DOHH2 (cell line): ENCODE measurements around the gene GDF9.

Source experiments
- H3F3A ChIP-seq: fragments of 200-600 bp; sonication (generic), shearing (Covaris generic); 2 replicates; pipeline ENCODE4 v1.6.0; 2016; ENCODE audit warnings: antibody characterized with exemption, mild to moderate bottlenecking; ENCODE audit not compliant: control insufficient read depth, insufficient read depth
- H3K27ac ChIP-seq: fragments of 200-600 bp; sonication (generic); 2 replicates; pipeline ENCODE4 v1.5.1; 2014; ENCODE audit warnings: low read depth, mild to moderate bottlenecking, low read length, moderate library complexity
- H3K27me3 ChIP-seq: fragments of 200-600 bp; sonication (generic); 2 replicates; pipeline ENCODE4 v1.6.1; 2014; ENCODE audit warnings: mild to moderate bottlenecking, low read length, mixed read lengths; ENCODE audit not compliant: control insufficient read depth
- H3K36me3 ChIP-seq: fragments of 200-600 bp; sonication (generic); 2 replicates; pipeline ENCODE4 v1.6.1; 2014; ENCODE audit warnings: mild to moderate bottlenecking, low read length, moderate library complexity, mixed read lengths; ENCODE audit not compliant: control insufficient read depth
- H3K4me1 ChIP-seq: fragments of 200-600 bp; sonication (generic); 2 replicates; pipeline ENCODE4 v1.6.1; 2014; ENCODE audit warnings: mild to moderate bottlenecking, low read length, mixed read lengths; ENCODE audit not compliant: control insufficient read depth
- H3K4me2 ChIP-seq: fragments of 200-600 bp; sonication (generic); 2 replicates; pipeline ENCODE4 v1.6.0; 2014; ENCODE audit warnings: mild to moderate bottlenecking, low read length, moderate library complexity
- H3K4me3 ChIP-seq: fragments of 200-600 bp; sonication (generic); 2 replicates; pipeline ENCODE4 v1.5.1; 2014; ENCODE audit warnings: mild to moderate bottlenecking, low read length, mixed read lengths
- H3K79me2 ChIP-seq: fragments of 200-600 bp; sonication (generic); 2 replicates; pipeline ENCODE4 v1.6.1; 2014; ENCODE audit warnings: mild to moderate bottlenecking, low read length, mixed read lengths; ENCODE audit not compliant: control insufficient read depth
- H3K9me2 ChIP-seq: fragments of 200-600 bp; sonication (generic); replicated peaks from 2 replicates; pipeline ENCODE4 v1.6.1; 2014; ENCODE audit warnings: mild to moderate bottlenecking, low read length, mixed read lengths; ENCODE audit not compliant: control insufficient read depth
- H3K9me3 ChIP-seq: fragments of 200-600 bp; sonication (generic); 2 replicates; pipeline ENCODE4 v1.6.1; 2014; ENCODE audit warnings: antibody characterized with exemption, low read length, mixed read lengths; ENCODE audit not compliant: control insufficient read depth, insufficient read depth
- H4K20me1 ChIP-seq: fragments of 200-600 bp; sonication (generic); 2 replicates; pipeline ENCODE4 v1.6.0; 2014; ENCODE audit warnings: low read depth, mild to moderate bottlenecking, antibody characterized with exemption, low read length, moderate library complexity; ENCODE audit not compliant: control insufficient read depth, insufficient read depth
- CTCF ChIP-seq: fragments of 200-600 bp; sonication (generic); IDR thresholded peaks from one replicate; pipeline ENCODE4 v1.5.1; 2014; ENCODE audit warnings: antibody characterized with exemption, mild to moderate bottlenecking, low read depth, low read length; ENCODE audit not compliant: poor library complexity, severe bottlenecking
- EZH2phosphoT487 ChIP-seq: fragments of 200-600 bp; sonication (generic); IDR thresholded peaks from 2 replicates; pipeline ENCODE4 v1.6.1; 2017; ENCODE audit warnings: borderline replicate concordance, mild to moderate bottlenecking, antibody characterized with exemption, low read length, moderate library complexity, mixed read lengths

GDF9 gene

GRCh38 chr5:132887283-132887682 lies 21.0 kb upstream of the GDF9 start:
- peaks cover 11% of the 10 kb centered on the region; the same call in 1 of the 2 replicates for H3F3A ChIP-seq
- no peaks in the 10 kb centered on the region for H3K9me2 ChIP-seq
- H3K27me3 ChIP-seq: no peaks in the 10 kb centered on the region
- peaks cover 74% of the 10 kb centered on the region for H3K36me3 ChIP-seq
- no peak for TF ChIP-seq EZH2phosphoT487
- no peak for TF ChIP-seq CTCF
- no peaks in the 10 kb centered on the region; the same call in 1 of the 2 replicates for H4K20me1 ChIP-seq
- no peak overlapping the region for H3K27ac ChIP-seq
- H3K9me3 ChIP-seq: no peaks in the 10 kb centered on the region
- H3K4me2 ChIP-seq: no peak overlapping the region
- H3K79me2 ChIP-seq: no peaks in the 10 kb centered on the region
- no peak overlapping the region for H3K4me3 ChIP-seq
- peaks cover 18% of the 10 kb centered on the region for H3K4me1 ChIP-seq

DNA sequence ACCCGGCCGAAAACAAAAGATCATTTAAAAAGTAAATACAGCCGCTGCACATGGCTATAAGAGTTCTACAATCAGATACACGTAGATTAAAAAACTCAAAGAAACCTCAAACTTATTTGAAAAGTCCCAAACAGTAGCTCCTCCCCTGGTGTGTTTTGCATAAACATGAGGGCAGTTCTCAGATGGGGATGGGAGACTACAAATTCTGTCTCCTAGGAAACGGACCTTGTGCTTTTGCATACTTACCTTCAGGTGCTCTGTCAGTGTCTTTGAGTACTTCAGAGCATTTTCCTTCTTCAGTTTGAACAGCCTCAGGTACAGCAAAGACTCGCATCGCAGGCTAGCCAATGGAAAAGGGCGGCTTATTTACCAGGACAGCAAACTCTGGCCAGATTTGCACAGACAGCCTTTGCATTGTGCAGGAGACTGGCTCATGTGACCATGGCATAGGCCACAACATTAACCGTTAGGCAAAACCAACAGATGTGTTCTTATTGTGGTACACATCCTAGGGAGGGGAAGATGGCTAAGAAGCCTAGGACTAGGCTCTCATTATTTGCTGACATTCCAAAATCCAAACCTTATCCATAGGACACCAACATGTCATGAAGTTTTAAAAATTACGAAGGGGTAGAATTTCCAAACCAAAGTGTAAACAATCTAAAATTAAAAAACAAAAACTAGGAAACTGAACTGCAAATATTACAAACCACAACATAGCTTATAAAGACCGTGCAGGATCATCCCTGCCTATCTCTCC lies 20.0 kb upstream of the GDF9 start:
- H3K9me2 ChIP-seq: no peaks in the 10 kb centered on the region
- no peak overlapping the region for H3K27ac ChIP-seq
- peak overlapping the region; percentile 14; the same call in 1 of the 2 replicates for H3K4me2 ChIP-seq
- H3K4me3 ChIP-seq: no peak overlapping the region
- TF ChIP-seq EZH2phosphoT487 (no peak), CTCF (no peak)
- no peaks in the 10 kb centered on the region for H3K79me2 ChIP-seq
- H3K4me1 ChIP-seq: peaks cover 18% of the 10 kb centered on the region
- H3K36me3 ChIP-seq: peaks cover 76% of the 10 kb centered on the region
- H4K20me1 ChIP-seq: no peaks in the 10 kb centered on the region; the same call in 1 of the 2 replicates
- no peaks in the 10 kb centered on the region for H3K27me3 ChIP-seq
- H3K9me3 ChIP-seq: no peaks in the 10 kb centered on the region
- H3F3A ChIP-seq: peaks cover 11% of the 10 kb centered on the region; the same call in 1 of the 2 replicates

- H3K4me2 ChIP-seq: no peak overlapping the region
- H3K79me2 ChIP-seq: no peaks in the 10 kb centered on the region
- no peak overlapping the region for H3K4me3 ChIP-seq
- TF ChIP-seq EZH2phosphoT487 (no peak), CTCF (no peak)
- H3K4me1 ChIP-seq: peaks cover 18% of the 10 kb centered on the region
- H3K36me3 ChIP-seq: peaks cover 81% of the 10 kb centered on the region
- peaks cover 11% of the 10 kb centered on the region; the same call in 1 of the 2 replicates for H3F3A ChIP-seq
- H3K27me3 ChIP-seq: no peaks in the 10 kb centered on the region
- H4K20me1 ChIP-seq: no peaks in the 10 kb centered on the region; the same call in 1 of the 2 replicates
- no peaks in the 10 kb centered on the region for H3K9me2 ChIP-seq
- H3K27ac ChIP-seq: no peak overlapping the region
- no peaks in the 10 kb centered on the region for H3K9me3 ChIP-seq
Observed at GRCh38 chr5:132884548-132884947, 18.3 kb upstream of the GDF9 start.
